ENCODE data around the gene CALD1.

DNA sequence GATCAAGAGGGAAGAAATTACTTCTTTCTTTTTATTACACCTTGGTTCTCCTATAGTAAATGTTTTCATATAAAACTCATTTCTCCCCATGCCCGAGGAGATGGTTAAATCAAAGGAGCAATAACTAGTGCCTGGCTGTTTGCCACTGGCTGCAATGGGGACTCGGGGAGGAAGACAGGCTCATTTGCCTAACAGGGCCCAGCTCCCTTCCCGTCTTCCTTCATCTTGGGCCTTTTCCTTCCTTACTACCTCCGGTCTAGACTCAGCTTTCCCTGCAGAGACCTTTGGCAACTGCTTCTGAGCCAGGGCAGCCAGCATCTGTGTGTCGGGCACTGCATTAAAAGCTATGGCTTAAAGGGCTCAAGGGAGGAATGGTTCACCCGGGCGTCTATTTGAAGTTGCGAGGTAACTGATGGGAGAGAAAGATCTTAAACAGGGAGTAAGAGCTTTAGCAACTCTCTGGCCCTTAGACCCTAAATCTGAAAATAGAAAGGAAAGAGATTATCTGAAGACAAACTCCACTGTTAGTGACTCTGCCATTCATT lies 63.5 kb downstream of the CALD1 start:
- TF ChIP-seq POLR2A (IDR thresholded peaks at IDR 0.05) (no peak), CTCF (IDR thresholded peaks at IDR 0.05) (no peak)

Measured in prostate gland (tissue), 2 donors.